CD4-positive, alpha-beta T cell treated with Interleukin-17A for 4 hours (primary cell): ENCODE results near the gene MRPS23.

Source experiments
- DNase-seq: peaks from one replicate; pipeline ENCODE4 v3.0.0-alpha.2; 2020; ENCODE audit warnings: mixed read lengths

Gene MRPS23

DNA sequence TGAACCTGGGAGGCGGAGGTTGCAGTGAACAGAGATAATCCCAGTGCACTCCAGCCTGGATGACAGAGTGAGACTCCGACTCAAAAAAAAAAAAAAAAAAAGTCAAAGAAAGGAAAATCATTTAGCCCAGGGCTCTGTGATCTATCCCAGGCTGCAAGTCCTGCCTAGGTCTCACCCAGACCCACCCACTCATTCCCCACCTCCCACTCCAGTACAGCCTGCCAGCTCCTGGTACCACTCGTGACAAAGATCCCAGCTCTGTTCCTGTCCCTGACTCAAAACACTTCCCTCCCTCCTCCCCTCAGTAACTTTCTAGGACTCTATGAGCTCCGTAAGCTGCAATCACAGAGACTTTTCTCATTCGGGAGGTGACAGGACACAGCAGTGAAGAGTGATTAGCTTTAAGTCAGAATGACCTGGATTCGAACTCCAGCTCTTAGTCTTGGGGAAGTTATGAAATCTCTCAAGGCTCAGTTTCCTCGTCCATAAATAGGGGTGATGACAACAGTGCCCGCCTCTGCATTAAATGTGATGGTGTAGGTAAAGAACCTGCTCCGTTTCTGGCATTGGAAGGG is 28.0 kb upstream of the MRPS23 start:
- DNase-seq, result no peak

DNA sequence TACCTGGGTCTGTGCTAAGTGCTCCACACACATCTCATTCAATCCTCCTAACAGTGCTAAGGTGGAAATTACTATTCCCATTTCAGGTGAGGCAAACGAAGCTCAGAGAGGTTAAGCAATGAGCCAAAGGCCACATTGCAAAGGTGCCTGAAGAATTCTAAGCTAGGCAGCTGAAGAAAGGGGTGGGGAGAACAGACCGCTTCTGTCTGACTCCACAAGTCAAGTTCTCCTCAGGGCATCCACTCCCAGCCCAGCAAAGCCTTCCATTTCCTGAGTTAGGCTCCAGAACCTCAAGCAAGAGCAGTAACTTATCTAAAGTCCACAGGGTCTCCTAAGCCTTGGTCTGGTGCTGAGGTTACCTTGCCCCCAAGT is 27.0 kb upstream of the MRPS23 start:
- DNase-seq, result no peak

DNA sequence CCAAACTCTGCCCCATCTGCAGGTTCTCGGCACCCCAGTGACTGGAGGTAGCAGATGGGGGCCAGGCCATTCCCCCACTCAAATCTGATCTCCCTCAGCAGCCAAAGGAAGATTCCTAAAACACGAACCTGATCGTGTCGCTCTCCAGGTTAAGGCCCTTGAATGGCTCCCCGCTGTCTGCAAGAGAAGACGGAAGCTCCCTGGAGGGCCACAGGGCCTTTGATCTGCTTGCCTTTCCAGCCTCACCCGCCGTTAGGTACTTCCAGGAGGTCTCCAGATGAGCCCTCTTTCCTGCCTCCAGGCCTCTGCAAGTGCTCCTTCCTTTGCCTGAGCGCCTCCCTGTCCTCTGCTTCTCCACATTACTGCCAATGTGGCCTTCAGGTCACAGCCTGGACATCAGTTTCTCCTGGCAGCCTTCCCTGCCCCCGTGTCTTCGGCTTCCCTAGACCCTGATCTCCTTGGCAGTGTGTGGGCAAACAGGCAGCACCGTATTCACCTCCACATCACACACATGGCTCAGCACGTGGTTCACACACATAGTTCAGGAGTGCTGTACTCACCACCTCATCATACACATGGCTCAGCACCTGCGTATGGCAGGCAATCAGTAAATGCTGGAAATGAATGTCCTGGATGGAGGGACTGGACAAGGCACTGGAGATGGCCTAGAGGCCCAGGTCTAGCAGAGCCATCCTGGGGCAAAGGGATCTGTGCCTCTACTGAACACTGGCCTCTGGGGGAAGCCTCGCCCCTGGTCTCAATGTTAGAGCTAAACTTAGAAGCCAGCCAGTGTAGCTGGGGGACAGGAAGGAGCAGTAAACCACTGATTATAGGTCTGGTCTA is 26.4 kb upstream of the MRPS23 start:
- no peak for DNase-seq

DNA sequence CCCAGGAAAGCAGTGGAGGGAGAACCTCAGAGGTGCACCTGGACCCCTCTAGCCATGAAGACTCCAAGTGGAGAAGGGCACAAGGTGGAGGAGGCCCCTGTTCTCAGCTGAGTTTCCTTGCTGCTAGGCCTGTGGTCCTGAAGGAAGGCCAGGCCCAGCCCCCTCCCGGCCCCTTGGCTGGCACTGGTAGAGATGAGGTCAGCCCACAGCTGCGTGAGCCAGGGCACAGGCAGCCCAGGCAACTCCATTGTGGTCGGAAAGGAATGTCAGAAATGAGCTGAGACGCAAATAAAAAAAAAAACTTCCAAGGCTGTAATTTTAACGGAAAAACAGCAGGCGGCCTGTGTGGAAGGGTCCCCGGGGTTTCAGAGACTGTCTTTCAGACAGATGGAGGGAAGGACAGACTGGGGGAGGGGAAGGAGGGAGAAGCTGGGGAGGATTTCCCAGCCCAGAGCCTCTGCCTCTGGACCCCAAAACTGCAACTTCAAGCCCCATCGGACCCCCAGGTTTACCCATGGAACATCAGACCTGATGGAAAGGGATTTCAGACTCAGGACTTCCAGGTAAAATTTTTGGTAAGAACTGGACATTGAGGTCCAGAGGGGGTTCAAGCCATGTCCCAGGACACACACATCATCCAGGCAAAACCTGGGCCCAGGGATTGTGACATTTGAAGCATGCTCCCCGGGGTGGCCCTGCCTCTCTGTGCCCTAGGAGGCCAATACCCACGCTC is 25.6 kb upstream of the MRPS23 start:
- no peak for DNase-seq

DNA sequence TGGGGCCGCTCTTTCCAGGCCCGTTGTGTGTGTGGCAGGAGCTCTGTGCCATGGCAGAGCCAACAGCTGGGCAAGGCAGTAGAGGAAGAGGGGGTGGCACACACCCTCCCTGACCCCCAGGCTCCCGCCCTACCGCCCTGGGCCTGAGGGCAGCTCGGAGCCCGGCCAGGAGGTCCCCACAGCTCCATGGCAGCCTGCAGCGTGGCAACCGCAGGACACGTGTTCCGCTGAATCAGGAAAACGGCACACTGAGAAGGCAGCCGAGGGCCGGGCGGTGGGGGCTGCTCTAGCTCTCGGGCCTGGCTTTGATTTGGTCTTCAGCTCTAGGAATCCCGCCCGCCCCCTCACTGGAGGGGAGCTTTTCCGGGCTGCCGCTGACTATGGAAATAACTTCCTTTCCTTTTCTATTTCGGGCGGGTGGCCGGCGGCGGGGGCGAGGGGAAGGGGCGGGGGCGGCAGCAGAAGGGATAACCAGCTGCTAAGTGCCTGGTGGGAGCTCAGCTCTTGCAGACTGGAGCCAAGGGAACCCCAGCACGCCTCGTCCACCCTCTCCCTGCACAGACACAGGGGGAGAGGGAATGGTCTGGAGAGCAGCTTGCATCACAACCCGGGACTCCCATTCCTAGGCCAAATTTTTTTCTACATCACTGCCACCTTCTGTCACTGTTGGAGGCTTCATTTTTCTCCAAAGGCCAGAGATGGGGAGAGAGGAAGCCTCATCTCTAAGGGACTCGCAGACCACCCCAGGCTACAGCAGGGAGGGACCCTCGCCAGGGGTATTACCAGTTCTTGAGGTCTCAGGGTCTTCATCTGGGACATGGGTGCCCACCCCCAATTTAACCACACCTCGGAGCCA is 24.8 kb upstream of the MRPS23 start:
- DNase-seq, result peak; percentile 42

DNA sequence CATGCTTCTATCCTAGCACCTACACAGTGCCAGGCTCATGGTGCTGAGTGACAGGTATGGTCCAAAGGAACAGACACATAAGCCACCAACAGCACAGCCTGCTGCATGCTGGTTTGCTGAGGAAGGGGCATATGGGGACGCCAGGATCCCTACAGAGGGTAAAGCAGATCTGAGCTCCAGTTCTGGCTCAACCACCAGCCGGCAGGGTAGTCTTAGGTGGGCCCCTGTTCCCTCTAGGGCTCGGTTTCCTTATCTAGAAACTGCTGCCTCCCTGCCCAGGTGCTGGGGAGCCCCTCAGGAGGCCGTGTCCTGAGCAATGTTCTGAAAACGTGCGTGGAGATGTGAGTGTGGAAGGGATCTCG is 24.2 kb upstream of the MRPS23 start:
- DNase-seq, result no peak

DNA sequence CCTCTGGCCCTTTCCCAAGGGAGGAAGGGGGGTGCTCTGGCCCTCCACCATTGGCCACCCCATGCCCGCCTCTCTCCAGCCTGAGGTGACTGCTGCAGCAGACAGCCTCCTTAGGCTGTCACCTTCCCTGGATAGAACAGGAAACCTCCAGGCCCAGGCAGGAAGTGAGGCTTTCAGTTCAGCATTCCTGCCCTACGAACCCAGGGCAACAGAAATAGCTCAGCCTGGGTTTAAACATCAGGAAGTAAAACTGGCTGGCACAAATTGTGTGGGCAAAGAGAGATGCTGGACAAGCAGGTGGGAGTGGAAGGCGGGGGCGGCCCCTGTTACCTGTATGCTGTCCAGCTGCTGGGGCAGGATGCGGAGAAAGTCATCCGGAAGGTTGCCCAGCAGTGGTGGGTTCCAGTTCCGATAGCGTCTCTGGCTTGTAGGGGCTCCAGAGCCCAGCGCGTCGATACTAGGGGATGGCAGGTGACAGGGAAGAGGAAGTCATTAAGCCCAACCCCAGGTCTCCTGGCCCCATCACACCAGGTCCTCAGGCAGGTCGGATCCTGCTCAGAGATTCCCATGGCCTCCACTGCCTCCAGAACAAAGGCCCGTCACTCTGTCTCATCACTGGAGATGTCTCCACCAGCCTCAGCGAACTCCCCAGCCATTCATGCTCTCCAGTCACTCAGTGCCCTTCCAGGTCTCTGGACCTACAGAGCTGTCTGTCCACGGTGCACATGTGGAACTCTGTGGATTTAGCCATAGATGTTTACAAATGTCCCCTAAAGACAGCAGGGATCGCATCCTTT is 23.6 kb upstream of the MRPS23 start:
- no peak for DNase-seq

DNA sequence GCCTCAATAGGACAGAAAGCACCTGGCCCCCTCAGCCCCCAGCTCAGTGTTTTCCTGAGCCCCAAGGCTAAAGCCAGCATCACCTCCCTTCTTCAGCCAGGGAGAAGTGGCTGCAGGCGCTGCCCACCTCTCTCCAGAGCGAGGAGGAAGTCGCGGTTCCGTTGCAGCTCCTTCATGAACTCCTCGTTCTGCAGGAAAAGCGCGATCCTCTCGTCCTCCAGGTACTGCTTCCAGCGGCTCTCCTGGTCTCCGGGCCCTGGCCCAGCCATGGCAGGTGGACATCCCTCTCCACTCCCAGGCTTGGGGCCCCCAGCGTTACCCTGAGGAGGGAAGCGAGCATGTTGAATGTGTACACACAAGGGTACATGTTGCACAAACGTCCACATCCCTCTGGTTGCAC is 22.7 kb upstream of the MRPS23 start:
- DNase-seq, result no peak

DNA sequence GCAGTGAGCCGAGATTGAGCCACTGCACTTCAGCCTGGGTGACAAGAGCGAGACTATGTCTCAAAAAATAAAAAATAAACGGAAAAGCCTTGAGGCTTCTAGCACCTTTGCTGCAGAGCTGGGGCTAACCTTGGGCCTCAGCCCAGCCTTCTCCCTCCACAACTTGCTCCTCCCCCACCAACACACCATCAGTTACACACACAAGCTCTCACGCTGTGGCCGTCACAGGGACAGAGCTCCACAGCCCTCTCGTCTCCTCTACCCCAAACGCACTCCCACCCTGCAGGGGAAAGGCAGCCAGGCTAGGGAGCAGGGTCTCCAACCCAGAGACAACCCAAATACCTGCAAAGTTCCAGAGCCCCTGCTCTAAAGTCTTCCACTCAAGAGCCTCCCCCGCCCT is 22.0 kb upstream of the MRPS23 start:
- DNase-seq, result no peak

DNA sequence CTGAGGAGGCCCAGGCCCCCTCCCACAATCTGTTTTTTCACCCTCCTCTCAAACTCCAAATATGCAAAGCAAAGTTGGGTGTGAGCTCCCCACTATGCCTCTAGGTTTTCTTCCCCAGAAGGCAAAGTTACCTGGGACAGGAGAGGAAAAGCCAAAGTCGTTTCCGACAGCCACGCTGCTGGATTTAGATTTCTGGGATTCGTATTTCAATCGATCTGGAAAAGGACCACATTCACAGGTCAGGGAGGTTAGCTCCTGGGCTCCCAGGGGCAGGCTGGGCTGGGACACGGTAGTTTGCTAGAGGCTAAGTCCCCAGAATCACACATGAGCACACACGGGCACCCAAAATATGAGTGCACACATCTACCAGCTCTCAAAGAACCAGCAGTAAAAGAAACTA is 21.3 kb upstream of the MRPS23 start:
- no peak for DNase-seq

DNA sequence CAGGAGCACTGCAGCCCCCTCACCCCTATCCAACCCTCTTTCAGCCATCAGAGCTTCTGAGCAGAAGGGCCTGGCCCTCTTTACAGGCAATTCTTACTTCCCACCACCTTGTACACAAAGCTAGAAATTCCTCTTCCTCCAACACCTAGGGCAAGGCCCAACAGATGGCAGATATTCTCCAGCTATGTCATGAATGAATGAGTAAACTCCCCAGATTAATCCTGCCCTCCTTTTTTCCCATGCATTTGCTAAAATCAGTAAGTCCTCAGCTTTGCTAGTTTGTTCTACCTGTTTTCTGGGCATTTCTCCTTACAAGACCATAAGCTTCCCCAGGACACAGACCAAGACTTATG is 20.4 kb upstream of the MRPS23 start:
- DNase-seq, result no peak

DNA sequence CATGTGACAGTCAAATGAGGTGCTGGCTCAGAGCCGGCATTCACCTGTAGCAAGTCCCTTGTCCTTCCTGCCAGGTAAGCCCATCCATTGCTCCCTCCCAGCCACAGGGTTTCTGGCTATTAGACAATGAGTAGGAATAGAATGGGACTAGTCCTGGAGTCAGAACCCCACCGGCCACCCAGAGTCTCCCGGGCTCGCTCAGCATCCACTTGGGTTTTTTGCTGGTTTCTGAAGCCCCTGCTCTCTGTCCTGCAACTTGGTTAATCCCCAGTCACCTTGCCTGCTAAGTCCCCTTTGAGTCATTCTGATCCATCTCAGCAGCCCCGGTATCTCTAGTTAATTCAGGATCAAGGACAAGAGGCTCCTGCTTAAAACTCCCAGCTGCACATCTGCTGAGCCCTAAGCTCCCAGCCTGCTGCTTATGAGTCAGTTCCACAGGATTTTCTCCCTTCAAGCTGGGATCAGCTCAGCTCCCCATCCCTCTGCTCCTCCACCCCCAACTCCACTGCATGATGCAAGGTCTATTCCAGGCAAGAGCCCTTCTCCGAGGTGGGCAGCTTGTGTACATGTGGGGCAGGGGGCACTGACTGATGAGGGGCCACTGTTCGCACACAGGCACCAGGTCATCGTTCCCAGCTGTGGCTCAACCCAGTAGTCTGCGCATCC is 19.9 kb upstream of the MRPS23 start:
- no peak for DNase-seq

DNA sequence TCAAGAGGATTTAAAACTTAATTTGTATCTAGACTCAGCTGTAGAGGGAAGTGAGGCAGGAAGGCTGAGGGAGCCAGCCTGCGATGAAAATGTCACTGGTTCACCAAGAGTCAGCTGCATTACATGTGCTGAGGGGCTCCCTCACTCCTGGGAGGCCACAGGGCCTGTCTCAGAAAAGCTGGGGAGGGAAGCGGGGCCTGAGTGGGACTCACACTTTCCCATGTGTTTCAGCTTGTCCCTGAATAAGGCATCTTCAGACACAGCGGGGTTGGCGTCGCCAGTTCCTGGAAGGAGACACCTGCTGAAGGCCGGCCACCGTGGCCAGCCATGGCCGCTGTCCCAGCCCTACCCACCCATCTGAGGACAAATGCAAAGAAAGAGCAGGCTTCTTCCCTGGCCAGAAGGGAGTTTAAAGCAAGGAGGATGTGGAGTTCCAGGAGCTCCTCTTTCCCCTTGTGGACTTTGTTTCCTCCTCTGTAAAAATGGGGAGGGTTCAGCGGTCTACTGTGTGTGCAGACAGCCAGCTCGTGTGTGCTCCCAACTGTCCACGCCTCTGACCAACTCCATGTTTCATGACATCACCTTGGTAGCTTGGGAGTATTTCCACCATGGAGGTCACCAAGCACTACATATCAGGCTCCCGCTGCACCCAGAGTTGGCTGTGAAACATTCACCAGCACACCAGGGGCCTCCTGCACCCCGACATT is 19.2 kb upstream of the MRPS23 start:
- no peak for DNase-seq

DNA sequence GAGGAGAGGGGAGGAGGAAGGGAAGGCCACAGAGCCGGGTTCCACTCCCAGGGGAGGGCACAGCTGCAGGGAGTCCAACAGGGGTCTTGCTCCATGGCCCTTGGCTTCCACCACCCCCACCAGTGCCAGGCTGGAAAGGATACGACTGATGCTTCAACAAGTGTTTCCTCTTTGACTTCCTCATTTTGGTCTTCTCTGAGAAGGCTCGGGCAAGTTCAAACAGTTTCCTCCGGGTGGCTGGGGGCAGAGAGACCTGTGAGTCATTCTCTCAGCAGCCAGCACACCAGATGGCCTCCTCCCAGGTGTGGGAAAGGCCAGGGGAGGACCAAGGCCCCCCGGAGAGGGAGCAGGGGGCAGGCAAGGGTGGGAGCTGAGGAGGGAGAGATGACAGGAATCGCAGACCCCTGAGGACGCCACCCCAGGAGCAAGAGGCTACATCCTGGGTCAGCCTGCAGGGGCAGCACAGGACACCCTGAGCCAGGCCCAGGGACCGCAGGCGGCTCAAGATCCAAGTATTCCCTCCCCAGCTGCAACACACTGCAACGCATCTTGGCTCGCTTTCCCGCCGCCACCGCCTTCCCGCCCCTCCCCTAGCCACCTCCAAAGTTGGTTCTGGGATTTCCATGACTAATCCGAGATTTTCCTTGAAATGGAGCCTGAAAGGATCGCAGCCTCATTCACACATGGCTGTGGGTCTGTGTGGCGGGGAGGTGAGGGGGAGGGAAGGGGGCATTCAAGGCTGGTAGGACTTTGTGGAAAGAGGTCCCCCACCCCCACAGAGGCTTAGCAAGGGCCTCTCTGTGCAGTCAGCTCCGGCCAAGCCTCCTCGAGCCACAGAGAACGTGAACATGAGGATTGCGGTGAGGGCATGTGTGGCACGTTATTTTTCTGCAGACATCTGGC is 18.4 kb upstream of the MRPS23 start:
- peak; percentile 42 for DNase-seq

DNA sequence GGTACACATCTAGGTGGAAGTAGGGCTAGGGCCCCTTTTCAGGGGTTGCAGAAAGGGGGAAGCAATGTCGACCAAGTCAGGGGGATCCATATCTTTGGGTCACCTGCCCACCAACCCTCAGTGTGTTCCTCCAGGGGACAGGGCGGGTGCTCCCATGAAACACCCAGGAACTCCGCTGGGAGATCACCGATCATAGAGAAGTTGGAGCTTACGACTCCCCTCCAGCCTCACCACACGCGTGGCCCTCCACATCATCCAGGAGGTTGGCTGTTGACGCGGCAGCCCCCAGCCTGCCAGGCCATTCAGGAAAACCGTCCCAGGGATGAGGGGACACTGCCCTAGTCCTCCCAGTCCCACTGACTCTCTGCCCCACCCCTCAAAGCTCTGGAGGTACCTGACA is 17.3 kb upstream of the MRPS23 start:
- DNase-seq, result no peak

DNA sequence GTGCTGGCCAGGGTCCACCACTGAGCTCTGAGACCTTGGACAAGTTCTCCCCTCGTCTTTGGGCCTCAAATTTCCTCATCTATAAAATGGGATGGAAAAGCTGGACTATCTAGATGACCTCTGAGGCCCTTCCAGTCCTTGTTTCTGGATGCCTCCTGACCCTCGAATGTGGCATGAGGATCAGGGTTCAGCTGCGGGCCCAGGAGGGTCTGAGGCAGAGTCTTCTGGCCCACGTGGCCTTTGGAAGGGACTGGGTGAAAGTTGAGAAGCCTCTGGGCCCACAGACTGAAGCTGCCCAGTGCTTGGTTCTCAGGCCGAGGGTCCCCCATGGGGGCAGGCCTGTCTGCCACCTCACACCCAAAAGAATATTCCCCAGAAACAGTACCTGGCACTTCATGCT is 16.9 kb upstream of the MRPS23 start:
- DNase-seq, result no peak

DNA sequence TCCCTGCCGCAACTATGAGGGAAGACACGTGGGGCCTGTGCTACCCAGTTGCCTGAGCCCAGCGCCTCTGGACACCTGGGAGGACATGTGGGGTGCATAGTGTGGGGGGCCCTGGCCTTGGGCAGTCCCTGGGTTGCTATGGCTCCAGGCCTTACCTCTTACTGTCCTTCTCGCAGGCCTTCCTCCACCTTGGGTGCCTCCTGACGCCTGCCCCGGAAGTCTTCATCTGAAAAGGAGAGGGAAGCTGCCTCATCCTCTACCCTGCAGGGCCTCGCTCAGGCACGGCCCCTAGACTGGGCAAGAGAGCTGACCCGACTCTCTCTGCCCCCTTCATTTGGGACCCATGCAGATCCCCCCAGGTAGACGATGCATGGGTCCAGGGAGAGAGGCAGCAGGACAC is 16.5 kb upstream of the MRPS23 start:
- no peak for DNase-seq

DNA sequence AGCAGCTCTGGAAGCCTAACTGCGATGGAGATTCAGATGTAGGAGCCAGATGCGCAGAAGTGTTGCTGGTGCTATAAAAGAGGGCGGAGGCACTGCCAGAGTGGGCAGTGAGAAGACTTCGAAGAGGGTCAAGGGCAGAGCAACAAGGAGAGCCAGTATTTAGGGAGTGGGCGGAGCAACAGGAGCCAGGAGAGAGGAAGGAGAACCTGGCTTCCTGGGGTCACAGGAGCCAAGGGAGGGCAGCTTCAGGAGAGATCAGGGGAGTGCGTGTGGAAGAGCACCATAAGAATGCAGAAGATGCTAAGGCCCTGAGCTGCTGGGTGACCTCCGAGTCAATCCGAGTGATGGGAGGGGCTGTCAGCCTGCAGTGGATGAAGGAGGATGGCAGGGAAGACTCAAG is 14.4 kb upstream of the MRPS23 start:
- DNase-seq, result no peak

DNA sequence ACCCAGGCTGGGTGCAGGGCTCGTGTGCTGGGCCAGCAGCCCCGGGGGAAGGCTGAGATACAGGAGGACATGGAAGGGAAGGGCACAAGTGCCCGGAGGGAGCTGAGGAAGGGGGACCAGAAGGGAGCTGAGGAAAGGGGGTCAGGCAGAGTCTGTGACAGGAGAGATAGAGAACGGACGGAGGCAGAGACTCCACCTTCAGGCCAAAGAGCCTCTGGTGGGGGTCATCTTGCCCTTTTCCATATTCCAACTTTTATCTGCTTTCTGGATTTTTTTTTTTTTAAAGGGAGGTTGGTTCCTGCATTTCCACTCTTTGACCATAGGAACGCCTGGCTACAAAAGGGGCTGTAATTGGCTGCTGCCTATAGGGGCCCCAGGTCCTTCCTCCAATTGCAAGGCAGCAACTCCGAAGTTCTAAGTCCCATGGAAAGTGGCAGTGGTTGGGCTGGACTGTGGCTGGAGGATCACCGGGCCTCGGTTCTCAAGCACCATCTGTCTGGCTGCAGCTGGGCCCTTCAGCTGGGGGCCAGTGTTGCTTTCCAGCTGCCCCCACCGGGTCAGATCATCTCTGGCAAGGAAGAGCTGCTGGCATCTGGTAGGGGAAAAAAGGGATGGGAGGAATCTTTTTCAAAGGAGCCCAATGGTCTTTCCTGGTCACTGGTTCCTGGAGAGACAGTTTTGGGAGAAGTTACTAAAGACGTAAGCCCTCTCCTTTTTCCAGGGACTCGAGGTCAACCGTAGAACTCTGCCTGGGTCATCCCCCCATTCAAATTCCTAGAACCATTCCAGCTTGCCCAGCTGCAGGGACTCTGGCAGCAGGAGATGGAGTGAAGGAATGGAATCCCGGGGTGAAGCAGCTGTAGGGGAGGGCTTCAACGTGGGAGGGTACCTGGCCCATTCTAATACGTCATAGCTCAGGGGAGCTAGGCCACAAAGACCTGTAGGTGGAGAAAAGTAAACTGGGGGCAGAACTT is 13.1 kb upstream of the MRPS23 start:
- no peak for DNase-seq
